IMR-90 (cell line): ENCODE results near the gene SLC4A1AP. TPM values are rescaled to one million over a fixed set of nuclear protein-coding genes. Genes with fewer than 3 reads are reported as not detected.

ENCODE experiments used
- ATAC-seq: fragments of 200-7000 bp; cut with Tn5 transposase; 2 replicates; pipeline ENCODE4 v1.9.1; 2020; ENCODE audit warnings: low read depth, mild to moderate bottlenecking, moderate library complexity
- BruUV-seq: library from RNA; stranded (reverse); fragments of 400-500 nt; replicated peaks from 2 replicates; lab custom pipeline; 2021; lab: Mats Ljungman, UMichigan
- CTCF ChIA-PET: fragments of 300-600 bp; formaldehyde crosslinking; extraction: SDS; loops from one replicate; lab custom pipeline; 2021; ENCODE audit warnings: antibody characterized with exemption; lab: Yijun Ruan, JAX
- POLR2A ChIA-PET: fragments of 300-600 bp; sonication (Branson Sonifier 250); formaldehyde crosslinking; loops from one replicate; lab custom pipeline; 2022; ENCODE audit warnings: antibody characterized with exemption; ENCODE audit not compliant: unreplicated experiment; lab: Charles Lee
- DNase-seq: peaks from one replicate; pipeline ENCODE4 v3.0.0; 2013
- H2AFZ ChIP-seq: replicated peaks from 2 replicates; pipeline ENCODE3; 2013; ENCODE audit warnings: low read length, mild to moderate bottlenecking; ENCODE audit not compliant: poor library complexity
- H2AK5ac ChIP-seq: 2 replicates; pipeline ENCODE4 v1.6.1; 2013; ENCODE audit warnings: low read depth, low read length, inconsistent platforms
- H2AK9ac ChIP-seq: replicated peaks from 2 replicates; pipeline ENCODE3; 2013; ENCODE audit warnings: mild to moderate bottlenecking, low read depth, low read length, moderate library complexity; ENCODE audit not compliant: poor library complexity
- H2BK120ac ChIP-seq: 2 replicates; pipeline ENCODE4 v1.6.1; 2013; ENCODE audit warnings: low read depth, low read length, inconsistent platforms
- H2BK15ac ChIP-seq: 3 replicates; pipeline ENCODE4 v1.6.1; 2013; ENCODE audit warnings: low read depth, low read length, inconsistent platforms
- H2BK20ac ChIP-seq: 2 replicates; pipeline ENCODE4 v1.6.1; 2013; ENCODE audit warnings: low read depth, mild to moderate bottlenecking, inconsistent platforms, low read length, moderate library complexity
- H2BK5ac ChIP-seq: 2 replicates; pipeline ENCODE4 v1.6.1; 2013; ENCODE audit warnings: mild to moderate bottlenecking, low read depth, low read length, inconsistent platforms; ENCODE audit not compliant: poor library complexity, severe bottlenecking
- H3K14ac ChIP-seq: replicated peaks from 2 replicates; pipeline ENCODE4 v1.6.1; 2013; ENCODE audit warnings: low read depth, low read length, inconsistent platforms
- H3K18ac ChIP-seq: 2 replicates; pipeline ENCODE4 v1.6.1; 2013; ENCODE audit warnings: low read depth, low read length, control low read depth
- H3K23ac ChIP-seq: 2 replicates; pipeline ENCODE4 v1.6.1; 2013; ENCODE audit warnings: low read depth, low read length, inconsistent platforms
- H3K27ac ChIP-seq: 2 replicates; pipeline ENCODE4 v1.5.1; 2013; ENCODE audit warnings: mild to moderate bottlenecking, control low read depth, low read length; ENCODE audit not compliant: insufficient read depth
- H3K27me3 ChIP-seq: 2 replicates; pipeline ENCODE4 v1.6.1; 2013; ENCODE audit warnings: low read length; ENCODE audit not compliant: control insufficient read depth, insufficient read depth
- H3K36me3 ChIP-seq: 2 replicates; pipeline ENCODE4 v1.6.1; 2013; ENCODE audit warnings: low read length, mixed read lengths; ENCODE audit not compliant: control insufficient read depth, insufficient read depth
- H3K4ac ChIP-seq: 2 replicates; pipeline ENCODE4 v1.6.1; 2013; ENCODE audit warnings: low read depth, low read length, inconsistent platforms
- H3K4me1 ChIP-seq: 2 replicates; pipeline ENCODE4 v1.6.1; 2013; ENCODE audit warnings: low read length, mixed read lengths; ENCODE audit not compliant: control insufficient read depth, insufficient read depth
- H3K4me2 ChIP-seq: 2 replicates; pipeline ENCODE4 v1.6.1; 2013; ENCODE audit warnings: low read depth, mild to moderate bottlenecking, control low read depth, low read length, moderate library complexity
- H3K4me3 ChIP-seq: 2 replicates; pipeline ENCODE4 v1.5.1; 2013; ENCODE audit warnings: low read depth, mild to moderate bottlenecking, control low read depth, low read length, moderate library complexity; ENCODE audit not compliant: insufficient read depth
- H3K56ac ChIP-seq: 2 replicates; pipeline ENCODE4 v1.6.1; 2013; ENCODE audit warnings: low read length, inconsistent platforms; ENCODE audit not compliant: insufficient read depth; ENCODE audit errors: extremely low read depth
- H3K79me1 ChIP-seq, 2 experiments: 2 replicates each; pipeline ENCODE4 v1.6.1; 2013; ENCODE audit warnings: low read length in 2 of 2, inconsistent platforms in 1 of 2, low read depth in 1 of 2
- H3K9ac ChIP-seq: 2 replicates; pipeline ENCODE4 v1.6.1; 2013; ENCODE audit warnings: low read depth, low read length, control low read depth
- H3K9me1 ChIP-seq: 2 replicates; pipeline ENCODE4 v1.6.1; 2013; ENCODE audit warnings: low read length, inconsistent platforms; ENCODE audit not compliant: insufficient read depth
- H3K9me3 ChIP-seq: 2 replicates; pipeline ENCODE4 v1.6.1; 2013; ENCODE audit warnings: low read length; ENCODE audit not compliant: control insufficient read depth, insufficient read depth
- H4K20me1 ChIP-seq: 2 replicates; pipeline ENCODE4 v1.6.1; 2013; ENCODE audit warnings: low read length, inconsistent platforms; ENCODE audit not compliant: insufficient read depth
- H4K5ac ChIP-seq: 2 replicates; pipeline ENCODE4 v1.6.1; 2013; ENCODE audit warnings: mild to moderate bottlenecking, low read depth, low read length, control low read depth
- H4K8ac ChIP-seq, 2 experiments: 2 replicates each; pipeline ENCODE4 v1.6.1; 2013; ENCODE audit warnings: low read depth in 2 of 2, low read length in 2 of 2, control low read depth in 1 of 2, inconsistent platforms in 1 of 2
- H4K91ac ChIP-seq: 2 replicates; pipeline ENCODE4 v1.6.1; 2013; ENCODE audit warnings: low read depth, low read length, inconsistent platforms; ENCODE audit not compliant: insufficient read depth
- CEBPB ChIP-seq: IDR thresholded peaks from 2 replicates; pipeline ENCODE4 v1.6.1; 2012; ENCODE audit warnings: low read depth, low read length, improper control_type of control experiment
- CHD1 ChIP-seq: IDR thresholded peaks from 2 replicates; pipeline ENCODE4 v1.6.1; 2012; ENCODE audit warnings: low read depth, low read length, improper control_type of control experiment
- FOS ChIP-seq: fragments of 150-350 bp; IDR thresholded peaks from 2 replicates; pipeline ENCODE4 v1.6.1; 2016; ENCODE audit warnings: low read depth, low read length
- MAFK ChIP-seq: IDR thresholded peaks from 2 replicates; pipeline ENCODE4 v1.6.1; 2012; ENCODE audit warnings: low read depth, low read length, improper control_type of control experiment
- MAZ ChIP-seq: IDR thresholded peaks from 2 replicates; pipeline ENCODE4 v1.6.1; 2012; ENCODE audit warnings: low read depth, mild to moderate bottlenecking, low read length, improper control_type of control experiment, moderate library complexity, borderline replicate concordance
- MXI1 ChIP-seq: IDR thresholded peaks from 2 replicates; pipeline ENCODE4 v1.6.1; 2012; ENCODE audit warnings: low read depth, mild to moderate bottlenecking, low read length, moderate library complexity, borderline replicate concordance
- POLR2A ChIP-seq: IDR thresholded peaks from 2 replicates; pipeline ENCODE4 v1.6.1; 2012; ENCODE audit warnings: mild to moderate bottlenecking, low read depth, low read length
- RAD21 ChIP-seq: IDR thresholded peaks from 2 replicates; pipeline ENCODE4 v1.6.1; 2012; ENCODE audit warnings: low read length, improper control_type of control experiment
- RCOR1 ChIP-seq: IDR thresholded peaks from 2 replicates; pipeline ENCODE4 v1.6.1; 2012; ENCODE audit warnings: mild to moderate bottlenecking, low read length, improper control_type of control experiment; ENCODE audit not compliant: insufficient replicate concordance
- USF2 ChIP-seq: fragments of 150-350 bp; IDR thresholded peaks from 2 replicates; pipeline ENCODE4 v1.6.1; 2017; ENCODE audit warnings: mild to moderate bottlenecking, antibody characterized with exemption, low read length, low read depth
- WGBS, 2 experiments: methylation state at CpG; one replicate each; pipeline versions ENCODE4 v1.1.5 to v1.1.7; 2013; ENCODE audit warnings: missing lambda C conversion rate in 2 of 2; ENCODE audit not compliant: insufficient read length in 1 of 2; ENCODE audit errors: extremely low coverage in 2 of 2; 5-methylcytosine and 5-hydroxymethylcytosine counted together
- dilution Hi-C: fragments of 300-500 bp; cut with HindIII; formaldehyde crosslinking; loops from one replicate; pipeline ENCODE4 v1.14.3; 2018; ENCODE audit warnings: low sequenced_read_pairs; ENCODE audit not compliant: unreplicated experiment
- in situ Hi-C: fragments of 300-500 bp; cut with MboI; formaldehyde crosslinking; loops from 3 replicates; pipeline ENCODE4 v1.14.3; 2019; ENCODE audit warnings: low sequenced_read_pairs, inconsistent platforms, mixed read lengths
- intact Hi-C: fragments of 100-400 bp; cut with micrococcal nuclease; formaldehyde crosslinking; loops from 2 replicates; pipeline ENCODE4 v1.10.0; 2022
- polyA plus RNA-seq, 3 experiments: library from polyadenylated mRNA; depleted of rRNA; stranded (reverse); fragments of >200 nt; gene quantifications; 2 replicates each; pipeline ENCODE4 v1.2.3, GENCODE V29; 2012; ENCODE audit warnings: low replicate concordance in 1 of 3
- total RNA-seq: library from RNA; depleted of rRNA; stranded (reverse); fragments of >200 nt; gene quantifications from 2 replicates; pipeline ENCODE4 v1.2.3, GENCODE V29; 2012

Gene SLC4A1AP
- total and polyA plus RNA-seq, 2 of the 4 experiments (the other 2 are of a cell fraction) = 11.7 to 13.6 TPM

GRCh38 chr2:27721335-27721734 is 57.6 kb downstream of the SLC4A1AP start (continued):
- no peak for TF ChIP-seq CHD1
- TF ChIP-seq MAZ = no peak
- no peak for TF ChIP-seq FOS

- no peaks in the 10 kb centered on the region for H4K20me1 ChIP-seq
- TF ChIP-seq POLR2A = no peak
- no peak for TF ChIP-seq CEBPB
- TF ChIP-seq FOS = no peak
- no peak for TF ChIP-seq CHD1
- no peak for TF ChIP-seq RAD21
- no peak for TF ChIP-seq MAFK
- TF ChIP-seq MXI1 = no peak
- no peak for TF ChIP-seq USF2
- no peak for TF ChIP-seq RCOR1
- 80% methylated on average over 1 of the region's 2 CpGs; no CpG with 5 or more reads in 1 of the 2 experiments for WGBS, 2 experiments
- peaks cover 12% of the 10 kb centered on the region for H3K4me1 ChIP-seq
- H2AK5ac ChIP-seq = peak overlapping the region; percentile 91
- no TSS peak for BruUV-seq
- no peak overlapping the region for H4K5ac ChIP-seq
- no peak overlapping the region for H2BK5ac ChIP-seq
- in situ Hi-C loops = no loop called here
- H3K4ac ChIP-seq = peak overlapping the region; percentile 58; the same call in 1 of the 2 replicates
- no peaks in the 10 kb centered on the region for H3K27me3 ChIP-seq
- H3K79me1 ChIP-seq = peaks cover 0 to 5% of the 10 kb centered on the region in 2 experiments; a peak in 1 of 4 replicates
- CTCF ChIA-PET = no interaction called here
- peak overlapping the region; percentile 73 for H2AK9ac ChIP-seq
- POLR2A ChIA-PET = no interaction called here
- H3K4me2 ChIP-seq = no peak overlapping the region
- H3K36me3 ChIP-seq = no peaks in the 10 kb centered on the region
- H3K9me3 ChIP-seq = no peaks in the 10 kb centered on the region
- no peak overlapping the region for H3K14ac ChIP-seq
- no peak overlapping the region for H3K23ac ChIP-seq
- no peak overlapping the region for H3K18ac ChIP-seq
- H3K9me1 ChIP-seq = peaks cover 17% of the 10 kb centered on the region
- peak overlapping the region; percentile 48; the same call in 1 of the 3 replicates for H2BK15ac ChIP-seq
- H4K91ac ChIP-seq = peak overlapping the region; percentile 42
- H3K9ac ChIP-seq = no peak overlapping the region
- H2AFZ ChIP-seq = peak overlapping the region; percentile 37
- DNase-seq (no peak), ATAC-seq (no peak)
- dilution Hi-C loops = no loop called here
- H2BK20ac ChIP-seq = 0 out of 2 replicates have a peak overlapping the region, but pooled peaks have one; percentile 10
- intact Hi-C loops = loop anchor here (5.0 kb wide), 1 partner anchor 730 kb away; no protein-coding TSS in a partner anchor
- no peak overlapping the region for H3K4me3 ChIP-seq
- no peak overlapping the region for H3K56ac ChIP-seq
- no peak overlapping the region for H3K27ac ChIP-seq
- H4K8ac ChIP-seq = no peak overlapping the region; a peak in 1 of 4 replicates
- H2BK120ac ChIP-seq = peak overlapping the region; percentile 49
Measured at GRCh38 chr2:27721884-27722485, 58.3 kb downstream of the SLC4A1AP start.
